ENCODE measurements around the gene PML.

GRCh38 chr15:73948982-73949381, 45.5 kb upstream of the PML start:
- TF ChIP-seq IRF2 (CRISPR knock-in tag; IDR thresholded peaks at IDR 0.05; ENCODE audit: borderline replicate concordance, low read depth) (no peak), CTCF (IDR thresholded peaks at IDR 0.05) (no peak), ETV6 (CRISPR knock-in tag; IDR thresholded peaks at IDR 0.05) (no peak), TEAD4 (CRISPR knock-in tag; IDR thresholded peaks at IDR 0.05) (no peak), IRF1 (CRISPR knock-in tag; IDR thresholded peaks at IDR 0.05) (no peak), ATF2 (CRISPR knock-in tag; IDR thresholded peaks at IDR 0.05; ENCODE audit: borderline replicate concordance, low read depth) (no peak), ERG (CRISPR knock-in tag; IDR thresholded peaks at IDR 0.05) (no peak), ZNF121 (CRISPR knock-in tag; IDR thresholded peaks at IDR 0.05) (no peak), SOX15 (CRISPR knock-in tag; IDR thresholded peaks at IDR 0.05) (no peak)
